Parathyroid adenoma (tissue), 2 donors: ENCODE measurements around the gene SIRPB2.

Experiments used
- H2AFZ ChIP-seq: fragments of 300-600 bp; sonication (generic); one replicate; pipeline ENCODE4 v1.7.0; 2017; ENCODE audit warnings: antibody characterized with exemption, mild to moderate bottlenecking
- H3K27ac ChIP-seq: fragments of 300-600 bp; sonication (generic); one replicate; pipeline ENCODE4 v1.7.0; 2017
- H3K27me3 ChIP-seq: fragments of 300-600 bp; sonication (generic); one replicate; pipeline ENCODE4 v1.7.0; 2017; ENCODE audit warnings: low read length; ENCODE audit not compliant: control insufficient read depth, insufficient read depth
- H3K36me3 ChIP-seq: fragments of 300-600 bp; sonication (generic); one replicate; pipeline ENCODE4 v1.7.0; 2017; ENCODE audit warnings: low read length; ENCODE audit not compliant: control insufficient read depth, insufficient read depth
- H3K4me1 ChIP-seq: fragments of 300-600 bp; sonication (generic); one replicate; pipeline ENCODE4 v1.7.0; 2017; ENCODE audit warnings: control low read depth
- H3K4me2 ChIP-seq: fragments of 300-600 bp; sonication (generic); one replicate; pipeline ENCODE4 v1.7.0; 2017; ENCODE audit warnings: low read length
- H3K4me3 ChIP-seq: fragments of 300-600 bp; sonication (generic); one replicate; pipeline ENCODE4 v1.7.0; 2017; ENCODE audit warnings: low read depth, low read length
- H3K79me2 ChIP-seq: fragments of 300-600 bp; sonication (generic); one replicate; pipeline ENCODE4 v1.7.0; 2017; ENCODE audit warnings: control low read depth
- H3K9ac ChIP-seq: fragments of 300-600 bp; sonication (generic); one replicate; pipeline ENCODE4 v1.7.0; 2017; ENCODE audit warnings: mild to moderate bottlenecking
- H3K9me3 ChIP-seq: fragments of 300-600 bp; sonication (generic); one replicate; pipeline ENCODE4 v1.7.0; 2017; ENCODE audit warnings: low read length; ENCODE audit not compliant: control insufficient read depth
- TF ChIP-seq, protein P1 (sequence below): fragments of 300-600 bp; sonication (generic); IDR thresholded peaks from one replicate; pipeline ENCODE4 v1.7.0; 2017; ENCODE audit warnings: antibody characterized with exemption, mild to moderate bottlenecking
- donor health status: primary hyperparathyroidism.

Gene SIRPB2

DNA sequence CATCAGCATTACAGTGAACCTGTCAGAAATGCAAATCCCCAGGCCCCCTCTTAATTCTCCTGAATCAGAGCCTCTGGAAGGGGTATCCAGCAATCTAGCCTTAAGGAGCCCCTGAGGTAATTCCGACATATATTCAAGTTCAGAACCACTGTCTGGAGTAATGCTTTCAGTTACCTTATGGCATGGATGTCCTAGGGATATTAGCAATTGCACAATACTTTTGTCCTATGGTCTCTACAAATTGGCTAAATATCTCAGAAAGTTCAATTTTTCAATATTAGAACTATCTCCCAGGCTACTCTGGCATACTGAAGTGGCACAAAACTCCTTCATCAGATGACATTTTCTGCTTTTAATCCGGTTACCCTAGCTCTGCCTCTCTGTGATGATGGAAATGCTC, 30.9 kb downstream of the SIRPB2 start:
- no peak overlapping the region for H3K4me3 ChIP-seq
- peaks cover 33% of the 10 kb centered on the region for H3K79me2 ChIP-seq
- no peaks in the 10 kb centered on the region for H3K36me3 ChIP-seq
- no peak overlapping the region for H3K27ac ChIP-seq
- H3K4me1 ChIP-seq = peaks cover 6% of the 10 kb centered on the region
- TF ChIP-seq, protein P1, sequence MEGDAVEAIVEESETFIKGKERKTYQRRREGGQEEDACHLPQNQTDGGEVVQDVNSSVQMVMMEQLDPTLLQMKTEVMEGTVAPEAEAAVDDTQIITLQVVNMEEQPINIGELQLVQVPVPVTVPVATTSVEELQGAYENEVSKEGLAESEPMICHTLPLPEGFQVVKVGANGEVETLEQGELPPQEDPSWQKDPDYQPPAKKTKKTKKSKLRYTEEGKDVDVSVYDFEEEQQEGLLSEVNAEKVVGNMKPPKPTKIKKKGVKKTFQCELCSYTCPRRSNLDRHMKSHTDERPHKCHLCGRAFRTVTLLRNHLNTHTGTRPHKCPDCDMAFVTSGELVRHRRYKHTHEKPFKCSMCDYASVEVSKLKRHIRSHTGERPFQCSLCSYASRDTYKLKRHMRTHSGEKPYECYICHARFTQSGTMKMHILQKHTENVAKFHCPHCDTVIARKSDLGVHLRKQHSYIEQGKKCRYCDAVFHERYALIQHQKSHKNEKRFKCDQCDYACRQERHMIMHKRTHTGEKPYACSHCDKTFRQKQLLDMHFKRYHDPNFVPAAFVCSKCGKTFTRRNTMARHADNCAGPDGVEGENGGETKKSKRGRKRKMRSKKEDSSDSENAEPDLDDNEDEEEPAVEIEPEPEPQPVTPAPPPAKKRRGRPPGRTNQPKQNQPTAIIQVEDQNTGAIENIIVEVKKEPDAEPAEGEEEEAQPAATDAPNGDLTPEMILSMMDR = no peak
- no peak overlapping the region for H3K9ac ChIP-seq
- H3K4me2 ChIP-seq = no peak overlapping the region
- H3K9me3 ChIP-seq = no peaks in the 10 kb centered on the region
- H2AFZ ChIP-seq = no peak overlapping the region
- H3K27me3 ChIP-seq = no peaks in the 10 kb centered on the region

DNA sequence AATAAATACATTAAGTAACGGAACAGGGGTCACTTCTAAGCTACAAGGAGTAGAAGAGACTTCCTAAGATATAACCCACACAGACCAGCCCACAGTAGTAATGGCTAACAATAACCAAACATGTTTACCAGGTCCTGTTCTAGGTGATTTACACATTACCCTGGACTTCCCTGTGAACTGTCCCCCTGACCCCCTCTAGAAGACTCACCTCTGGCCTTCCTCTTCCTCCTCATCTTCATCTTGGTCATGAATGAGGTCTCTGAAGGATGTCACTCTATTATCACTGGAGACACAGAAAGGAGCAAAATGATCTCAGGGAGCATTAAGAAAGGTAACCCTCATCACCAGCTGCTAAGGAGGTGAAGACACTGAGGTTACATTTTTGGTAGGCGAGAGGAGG, 33.2 kb downstream of the SIRPB2 start:
- Histone ChIP-seq H3K79me2 (peaks cover 10% of the 10 kb centered on the region), H3K4me1 (no peaks in the 10 kb centered on the region), H3K9me3 (no peaks in the 10 kb centered on the region), H3K4me2 (no peak overlapping the region), H3K36me3 (no peaks in the 10 kb centered on the region), H3K27me3 (no peaks in the 10 kb centered on the region), H2AFZ (no peak overlapping the region), H3K4me3 (no peak overlapping the region), H3K27ac (no peak overlapping the region), H3K9ac (no peak overlapping the region)
- TF ChIP-seq, protein P1 = no peak

DNA sequence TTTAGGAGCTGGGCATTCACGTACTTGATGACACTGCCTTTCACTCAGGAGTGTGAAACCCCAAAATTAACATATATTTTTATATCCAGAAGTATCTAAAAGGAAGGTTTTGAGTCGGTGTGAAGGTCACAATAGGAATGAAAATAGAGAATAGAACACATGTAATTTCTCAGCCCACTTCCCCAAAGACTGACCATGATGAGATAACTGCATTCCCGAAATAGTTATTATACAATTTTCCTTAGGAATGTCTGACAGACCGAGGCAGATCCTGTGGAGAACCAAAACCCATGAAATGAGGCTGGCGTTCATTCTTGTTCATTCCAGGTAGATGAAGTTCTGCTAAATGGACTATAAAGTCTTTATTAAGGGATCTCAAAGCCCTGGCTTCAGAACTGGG, 34.9 kb downstream of the SIRPB2 start:
- Histone ChIP-seq H3K4me1 (no peaks in the 10 kb centered on the region), H3K4me3 (no peak overlapping the region), H3K36me3 (no peaks in the 10 kb centered on the region), H3K27me3 (no peaks in the 10 kb centered on the region), H3K9ac (no peak overlapping the region), H2AFZ (no peak overlapping the region), H3K79me2 (peaks cover 4% of the 10 kb centered on the region), H3K27ac (no peak overlapping the region), H3K9me3 (no peaks in the 10 kb centered on the region), H3K4me2 (no peak overlapping the region)
- TF ChIP-seq, protein P1 = no peak

DNA sequence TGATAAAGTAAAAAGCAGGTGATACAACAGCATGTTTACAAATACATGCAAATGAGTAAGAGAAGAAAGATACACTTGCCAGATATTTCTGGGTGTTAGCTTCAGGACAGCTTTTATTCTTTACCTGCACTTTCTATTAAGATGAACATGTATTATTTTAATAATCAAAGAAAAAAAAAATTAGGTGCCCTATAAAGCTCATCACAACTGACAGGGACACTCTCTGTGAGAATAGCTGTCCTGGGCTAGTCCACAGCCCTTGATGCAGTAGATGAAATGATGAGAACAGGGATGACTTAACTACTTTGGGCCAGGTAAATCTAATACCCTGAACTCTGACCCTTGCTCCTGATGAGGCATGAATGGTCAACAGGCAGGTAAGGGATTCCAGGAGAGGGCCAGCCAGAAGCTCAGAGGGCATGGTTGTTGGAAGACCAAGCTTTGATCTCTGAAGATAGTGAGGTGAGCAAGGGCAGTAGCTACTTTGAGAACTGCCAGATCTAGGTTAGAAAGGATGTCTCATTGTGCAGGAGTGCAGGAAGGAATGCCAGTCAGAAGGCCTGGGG, 40.2 kb downstream of the SIRPB2 start:
- Histone ChIP-seq H3K4me3 (no peak overlapping the region), H3K4me2 (no peak overlapping the region), H3K27me3 (no peaks in the 10 kb centered on the region), H2AFZ (no peak overlapping the region), H3K9me3 (no peaks in the 10 kb centered on the region), H3K79me2 (peaks cover 4% of the 10 kb centered on the region), H3K9ac (no peak overlapping the region), H3K4me1 (no peaks in the 10 kb centered on the region), H3K36me3 (no peaks in the 10 kb centered on the region), H3K27ac (no peak overlapping the region)
- TF ChIP-seq, protein P1 = no peak

DNA sequence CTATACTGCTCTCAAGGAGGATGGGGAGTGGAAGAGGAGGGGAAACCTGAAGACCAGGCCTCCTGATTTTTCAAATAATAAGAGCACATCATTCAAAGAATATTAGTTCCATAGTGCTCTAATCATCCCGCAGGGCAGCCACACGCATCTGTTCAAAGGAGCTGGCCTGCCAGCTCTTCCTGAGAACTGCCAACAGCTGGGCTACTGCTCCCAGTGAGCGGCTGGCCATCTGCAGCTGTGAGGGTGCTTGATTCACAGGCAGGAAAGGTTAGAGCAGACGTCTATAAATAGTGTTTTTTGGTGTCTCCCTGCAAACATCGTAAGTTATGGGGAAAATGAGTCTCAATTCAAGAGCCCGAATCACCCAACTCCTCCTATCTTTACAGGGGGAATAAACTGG, 41.9 kb downstream of the SIRPB2 start:
- Histone ChIP-seq H3K79me2 (peaks cover 4% of the 10 kb centered on the region), H3K27ac (no peak overlapping the region), H3K27me3 (no peaks in the 10 kb centered on the region), H3K9me3 (no peaks in the 10 kb centered on the region), H2AFZ (no peak overlapping the region), H3K9ac (no peak overlapping the region), H3K4me3 (no peak overlapping the region), H3K4me2 (no peak overlapping the region), H3K36me3 (no peaks in the 10 kb centered on the region), H3K4me1 (no peaks in the 10 kb centered on the region)
- TF ChIP-seq, protein P1 = no peak
